MM.1S (cell line): ENCODE data around the gene LGALS9.

Experiments
- EZH2 ChIP-seq: fragments of 300-600 bp; sonication (generic); optimal IDR thresholded peaks from 2 replicates; pipeline ENCODE3; 2017; ENCODE audit warnings: low read depth, mild to moderate bottlenecking, antibody characterized with exemption, low read length, mixed read lengths
- TF ChIP-seq, protein P1 (sequence below): fragments of 300-600 bp; sonication (generic); IDR thresholded peaks from 2 replicates; pipeline ENCODE4 v1.5.1; 2016; ENCODE audit warnings: antibody characterized with exemption, low read length, mixed read lengths

- TF ChIP-seq EZH2: no peak
- TF ChIP-seq, protein P1, sequence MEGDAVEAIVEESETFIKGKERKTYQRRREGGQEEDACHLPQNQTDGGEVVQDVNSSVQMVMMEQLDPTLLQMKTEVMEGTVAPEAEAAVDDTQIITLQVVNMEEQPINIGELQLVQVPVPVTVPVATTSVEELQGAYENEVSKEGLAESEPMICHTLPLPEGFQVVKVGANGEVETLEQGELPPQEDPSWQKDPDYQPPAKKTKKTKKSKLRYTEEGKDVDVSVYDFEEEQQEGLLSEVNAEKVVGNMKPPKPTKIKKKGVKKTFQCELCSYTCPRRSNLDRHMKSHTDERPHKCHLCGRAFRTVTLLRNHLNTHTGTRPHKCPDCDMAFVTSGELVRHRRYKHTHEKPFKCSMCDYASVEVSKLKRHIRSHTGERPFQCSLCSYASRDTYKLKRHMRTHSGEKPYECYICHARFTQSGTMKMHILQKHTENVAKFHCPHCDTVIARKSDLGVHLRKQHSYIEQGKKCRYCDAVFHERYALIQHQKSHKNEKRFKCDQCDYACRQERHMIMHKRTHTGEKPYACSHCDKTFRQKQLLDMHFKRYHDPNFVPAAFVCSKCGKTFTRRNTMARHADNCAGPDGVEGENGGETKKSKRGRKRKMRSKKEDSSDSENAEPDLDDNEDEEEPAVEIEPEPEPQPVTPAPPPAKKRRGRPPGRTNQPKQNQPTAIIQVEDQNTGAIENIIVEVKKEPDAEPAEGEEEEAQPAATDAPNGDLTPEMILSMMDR: no peak
Measured at GRCh38 chr17:27634026-27634335, 3.0 kb downstream of the LGALS9 start.
